ENCODE results near the gene SLC17A7.
A peak's percentile ranks its signal among the peaks of the same experiment; 100 is the strongest.

The SLC17A7 gene

DNA sequence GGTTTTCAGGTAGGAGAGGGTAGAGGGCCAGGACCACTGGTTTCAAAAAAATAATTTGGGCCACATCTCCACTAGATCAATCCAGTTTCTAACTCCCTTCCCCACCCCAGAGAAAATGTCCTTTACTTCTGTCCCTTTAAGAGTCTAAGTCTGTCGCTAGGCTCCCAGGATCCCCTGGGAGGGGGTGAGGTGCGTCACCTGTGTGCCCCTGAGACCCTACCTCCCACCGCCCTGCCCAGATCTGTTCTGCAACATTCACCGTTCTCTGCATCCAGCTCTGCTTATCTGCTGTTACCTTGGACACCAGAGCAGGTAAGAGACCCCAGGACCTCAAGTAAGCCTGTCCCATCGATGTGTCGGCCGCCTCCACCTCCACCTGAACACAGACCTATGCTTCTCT, 16.1 kb downstream of the SLC17A7 start, which contains the start of gene GFY:
Gene GFY (plus strand): TSS at position 211 of the 400 bp plus-strand sequence. CDS start 1,043 bp downstream, outside the sequence.
- no peak within 1 kb of the TSS for H3K9ac ChIP-seq (ENCODE audit: low read depth, low read length)
- peaks cover 28% of the 10 kb centered on the region for H3K4me1 ChIP-seq (ENCODE audit: control insufficient read depth, insufficient read depth, low read length)
- peaks cover 70% of the 10 kb centered on the region for H3K27me3 ChIP-seq (ENCODE audit: control insufficient read depth, insufficient read depth, low read length)
- H3K36me3 ChIP-seq (ENCODE audit: control insufficient read depth, insufficient read depth, low read length) = no peaks in the 10 kb centered on the region
- H3K27ac ChIP-seq (ENCODE audit: low read depth, low read length) = no peak within 1 kb of the TSS
- H3K9me3 ChIP-seq (ENCODE audit: control insufficient read depth, insufficient read depth, low read length) = no peaks in the 10 kb centered on the region
- peak within 1 kb of the TSS; percentile 43; the same call in 1 of the 2 replicates for H3K4me3 ChIP-seq (ENCODE audit: low read depth, low read length)

DNA sequence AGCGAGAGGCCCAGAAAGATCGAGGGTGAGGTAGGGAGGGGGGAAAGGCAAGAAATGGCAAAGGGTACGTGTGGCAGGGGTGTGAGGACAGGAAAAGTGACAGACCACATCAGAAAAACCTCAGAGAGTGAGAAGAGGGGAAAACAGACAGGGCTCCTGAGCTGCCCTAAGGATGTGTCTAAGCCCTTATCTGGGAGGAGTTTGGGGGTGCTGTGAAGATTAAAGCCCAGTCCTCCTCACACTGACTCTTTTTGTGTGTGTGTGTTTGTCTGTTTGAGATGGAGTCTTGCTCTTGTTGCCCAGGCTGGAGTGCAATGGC, 17.4 kb downstream of the SLC17A7 start:
- Histone ChIP-seq H3K4me3 (ENCODE audit: low read depth, low read length) (no peak overlapping the region), H3K9ac (ENCODE audit: low read depth, low read length) (no peak overlapping the region), H3K27me3 (ENCODE audit: control insufficient read depth, insufficient read depth, low read length) (peaks cover 61% of the 10 kb centered on the region), H3K27ac (ENCODE audit: low read depth, low read length) (no peak overlapping the region), H3K36me3 (ENCODE audit: control insufficient read depth, insufficient read depth, low read length) (no peaks in the 10 kb centered on the region), H3K4me1 (ENCODE audit: control insufficient read depth, insufficient read depth, low read length) (peaks cover 24% of the 10 kb centered on the region), H3K9me3 (ENCODE audit: control insufficient read depth, insufficient read depth, low read length) (no peaks in the 10 kb centered on the region)

DNA sequence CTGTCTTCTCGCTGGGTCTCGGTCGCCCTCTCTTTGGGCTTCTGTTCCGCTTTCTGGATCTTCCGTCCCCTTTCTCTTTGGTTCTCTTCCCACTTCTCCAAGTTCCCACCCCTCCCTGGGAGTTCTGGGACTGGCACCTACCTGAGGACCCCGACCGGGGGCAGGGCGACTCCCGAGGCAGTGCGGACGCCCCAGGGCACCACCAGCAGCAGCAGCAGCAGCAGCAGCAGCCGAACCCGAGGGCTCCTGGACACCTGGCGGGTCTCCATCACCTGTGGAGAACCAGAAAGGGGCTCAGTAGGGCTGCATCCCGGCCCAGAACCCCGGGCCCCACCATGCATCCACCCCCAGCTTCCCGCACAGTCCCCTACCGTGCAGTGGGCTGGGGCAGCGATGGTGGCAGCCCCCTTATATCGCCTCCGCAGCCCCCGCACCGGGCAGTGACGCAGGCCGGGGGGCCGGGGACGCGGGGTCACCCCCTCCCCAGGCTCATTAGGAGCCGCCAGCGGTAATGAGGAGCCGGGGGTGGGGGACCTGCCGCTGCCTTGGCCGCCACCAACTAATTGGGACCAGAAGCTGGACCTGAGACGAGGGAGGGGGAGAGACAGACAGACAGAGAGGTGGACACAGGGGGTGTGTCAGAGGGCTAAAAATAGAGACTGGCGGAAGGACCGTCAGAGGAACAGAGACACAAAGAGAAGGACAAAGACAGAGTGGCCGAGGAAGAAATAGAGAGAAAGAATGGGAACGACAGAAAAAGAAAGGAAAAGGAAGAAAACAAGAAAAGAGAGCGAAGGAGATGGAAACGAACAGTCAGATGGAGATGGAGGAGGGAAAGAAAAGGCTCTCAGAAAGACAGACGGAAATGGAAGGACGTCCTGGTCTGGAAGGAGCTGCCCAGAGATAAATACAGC, 18.0 kb downstream of the SLC17A7 start, which contains the start of gene PTH2:
Gene PTH2 (minus strand): TSS at position 371 of the 914 bp plus-strand sequence. CDS start 102 bp downstream, at position 269.
- H3K4me1 ChIP-seq (ENCODE audit: control insufficient read depth, insufficient read depth, low read length) = peaks cover 21% of the 10 kb centered on the region
- no peaks in the 10 kb centered on the region for H3K9me3 ChIP-seq (ENCODE audit: control insufficient read depth, insufficient read depth, low read length)
- H3K4me3 ChIP-seq (ENCODE audit: low read depth, low read length) = peak within 1 kb of the TSS; percentile 51; the same call in 1 of the 2 replicates
- H3K27ac ChIP-seq (ENCODE audit: low read depth, low read length) = no peak within 1 kb of the TSS
- H3K9ac ChIP-seq (ENCODE audit: low read depth, low read length) = no peak within 1 kb of the TSS
- H3K27me3 ChIP-seq (ENCODE audit: control insufficient read depth, insufficient read depth, low read length) = peaks cover 61% of the 10 kb centered on the region
- H3K36me3 ChIP-seq (ENCODE audit: control insufficient read depth, insufficient read depth, low read length) = no peaks in the 10 kb centered on the region

DNA sequence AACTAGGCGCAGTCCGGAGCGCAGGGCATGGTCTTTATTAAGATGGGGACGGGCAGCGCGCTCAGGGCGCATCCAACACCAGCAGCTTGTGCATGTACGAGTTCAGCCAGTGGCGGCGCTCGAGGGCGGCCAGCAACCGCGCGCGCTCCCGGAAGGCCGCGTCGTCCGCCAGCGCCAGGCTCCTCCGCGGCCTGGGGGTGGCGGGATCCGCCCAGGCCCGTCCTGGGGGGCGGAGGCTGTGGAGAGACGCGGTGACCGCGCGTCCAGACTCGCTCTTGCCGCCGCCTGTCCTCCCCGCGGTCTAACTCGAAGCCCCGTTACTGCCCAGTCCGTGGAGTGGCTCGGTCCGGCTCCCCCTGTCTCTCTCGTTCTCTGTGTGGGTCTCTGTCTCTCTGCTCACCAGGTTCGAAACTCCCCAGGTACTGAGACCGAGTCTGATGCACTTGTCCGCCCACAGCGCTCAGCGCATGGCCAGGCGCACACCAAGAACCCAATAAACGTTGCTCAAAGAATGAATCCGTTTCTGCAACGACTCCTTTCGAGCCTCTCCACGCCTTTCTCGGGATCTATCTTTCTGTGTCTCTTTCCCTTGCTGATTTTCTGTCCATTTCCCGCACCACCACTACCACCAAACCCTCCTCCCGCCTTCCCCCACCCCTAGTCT, 18.8 kb downstream of the SLC17A7 start:
- H3K4me3 ChIP-seq (ENCODE audit: low read depth, low read length) = peak overlapping the region; percentile 51; the same call in 1 of the 2 replicates
- peaks cover 61% of the 10 kb centered on the region for H3K27me3 ChIP-seq (ENCODE audit: control insufficient read depth, insufficient read depth, low read length)
- H3K4me1 ChIP-seq (ENCODE audit: control insufficient read depth, insufficient read depth, low read length) = peaks cover 16% of the 10 kb centered on the region
- no peak overlapping the region for H3K27ac ChIP-seq (ENCODE audit: low read depth, low read length)
- H3K9me3 ChIP-seq (ENCODE audit: control insufficient read depth, insufficient read depth, low read length) = no peaks in the 10 kb centered on the region
- H3K9ac ChIP-seq (ENCODE audit: low read depth, low read length) = no peak overlapping the region
- no peaks in the 10 kb centered on the region for H3K36me3 ChIP-seq (ENCODE audit: control insufficient read depth, insufficient read depth, low read length)

GRCh38 chr19:49421878-49422202, 19.5 kb downstream of the SLC17A7 start:
- Histone ChIP-seq H3K27ac (ENCODE audit: low read depth, low read length) (no peak overlapping the region), H3K4me3 (ENCODE audit: low read depth, low read length) (no peak overlapping the region), H3K36me3 (ENCODE audit: control insufficient read depth, insufficient read depth, low read length) (no peaks in the 10 kb centered on the region), H3K9me3 (ENCODE audit: control insufficient read depth, insufficient read depth, low read length) (no peaks in the 10 kb centered on the region), H3K27me3 (ENCODE audit: control insufficient read depth, insufficient read depth, low read length) (peaks cover 55% of the 10 kb centered on the region), H3K4me1 (ENCODE audit: control insufficient read depth, insufficient read depth, low read length) (peaks cover 17% of the 10 kb centered on the region), H3K9ac (ENCODE audit: low read depth, low read length) (no peak overlapping the region)

GRCh38 chr19:49421039-49421877, 20.1 kb downstream of the SLC17A7 start:
- H3K27ac ChIP-seq (ENCODE audit: low read depth, low read length) = no peak overlapping the region
- H3K27me3 ChIP-seq (ENCODE audit: control insufficient read depth, insufficient read depth, low read length) = peaks cover 49% of the 10 kb centered on the region
- no peaks in the 10 kb centered on the region for H3K9me3 ChIP-seq (ENCODE audit: control insufficient read depth, insufficient read depth, low read length)
- peak overlapping the region; percentile 33; the same call in 1 of the 2 replicates for H3K4me3 ChIP-seq (ENCODE audit: low read depth, low read length)
- H3K9ac ChIP-seq (ENCODE audit: low read depth, low read length) = no peak overlapping the region
- H3K4me1 ChIP-seq (ENCODE audit: control insufficient read depth, insufficient read depth, low read length) = peaks cover 14% of the 10 kb centered on the region; the same call in 1 of the 2 replicates
- no peaks in the 10 kb centered on the region for H3K36me3 ChIP-seq (ENCODE audit: control insufficient read depth, insufficient read depth, low read length)

GRCh38 chr19:49420227-49420626, 21.1 kb downstream of the SLC17A7 start:
- Histone ChIP-seq H3K36me3 (ENCODE audit: control insufficient read depth, insufficient read depth, low read length) (no peaks in the 10 kb centered on the region), H3K27me3 (ENCODE audit: control insufficient read depth, insufficient read depth, low read length) (peaks cover 40% of the 10 kb centered on the region), H3K9ac (ENCODE audit: low read depth, low read length) (no peak overlapping the region), H3K27ac (ENCODE audit: low read depth, low read length) (no peak overlapping the region), H3K9me3 (ENCODE audit: control insufficient read depth, insufficient read depth, low read length) (no peaks in the 10 kb centered on the region), H3K4me1 (ENCODE audit: control insufficient read depth, insufficient read depth, low read length) (peaks cover 20% of the 10 kb centered on the region; the same call in 1 of the 2 replicates), H3K4me3 (ENCODE audit: low read depth, low read length) (no peak overlapping the region)

- Histone ChIP-seq H3K36me3 (ENCODE audit: control insufficient read depth, insufficient read depth, low read length) (no peaks in the 10 kb centered on the region), H3K9ac (ENCODE audit: low read depth, low read length) (no peak overlapping the region), H3K27me3 (ENCODE audit: control insufficient read depth, insufficient read depth, low read length) (peaks cover 30% of the 10 kb centered on the region), H3K27ac (ENCODE audit: low read depth, low read length) (no peak overlapping the region), H3K9me3 (ENCODE audit: control insufficient read depth, insufficient read depth, low read length) (no peaks in the 10 kb centered on the region), H3K4me3 (ENCODE audit: low read depth, low read length) (no peak overlapping the region), H3K4me1 (ENCODE audit: control insufficient read depth, insufficient read depth, low read length) (peaks cover 24% of the 10 kb centered on the region; the same call in 1 of the 2 replicates)
Measured at GRCh38 chr19:49419173-49419572, 22.2 kb downstream of the SLC17A7 start.

GRCh38 chr19:49418511-49418910, 22.8 kb downstream of the SLC17A7 start:
- H3K27me3 ChIP-seq (ENCODE audit: control insufficient read depth, insufficient read depth, low read length) = peaks cover 23% of the 10 kb centered on the region
- H3K4me3 ChIP-seq (ENCODE audit: low read depth, low read length) = no peak overlapping the region
- peaks cover 20% of the 10 kb centered on the region; the same call in 1 of the 2 replicates for H3K4me1 ChIP-seq (ENCODE audit: control insufficient read depth, insufficient read depth, low read length)
- H3K27ac ChIP-seq (ENCODE audit: low read depth, low read length) = no peak overlapping the region
- H3K9ac ChIP-seq (ENCODE audit: low read depth, low read length) = no peak overlapping the region
- no peaks in the 10 kb centered on the region for H3K9me3 ChIP-seq (ENCODE audit: control insufficient read depth, insufficient read depth, low read length)
- H3K36me3 ChIP-seq (ENCODE audit: control insufficient read depth, insufficient read depth, low read length) = no peaks in the 10 kb centered on the region

DNA sequence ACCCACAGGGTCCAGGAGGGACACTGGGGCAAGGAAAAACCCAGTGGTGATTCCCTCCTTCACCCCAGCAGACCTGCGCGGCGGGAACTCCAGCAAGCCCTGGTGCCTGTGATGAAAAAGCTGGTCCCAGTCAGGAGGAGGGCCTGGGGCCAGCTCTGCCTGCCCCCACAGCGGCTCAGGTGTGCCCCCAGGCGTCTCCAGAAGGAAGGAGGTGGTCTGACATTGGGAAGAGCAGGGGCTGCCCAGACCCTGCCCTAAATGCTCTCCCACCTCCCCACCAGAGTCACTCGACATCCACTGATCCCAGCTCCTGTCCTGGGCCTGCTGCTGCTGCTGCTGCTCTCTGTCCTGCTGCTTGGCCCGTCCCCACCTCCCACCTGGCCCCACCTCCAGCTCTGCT, 24.2 kb downstream of the SLC17A7 start:
- Histone ChIP-seq H3K36me3 (ENCODE audit: control insufficient read depth, insufficient read depth, low read length) (no peaks in the 10 kb centered on the region), H3K4me1 (ENCODE audit: control insufficient read depth, insufficient read depth, low read length) (peaks cover 18% of the 10 kb centered on the region; the same call in 1 of the 2 replicates), H3K4me3 (ENCODE audit: low read depth, low read length) (no peak overlapping the region), H3K9ac (ENCODE audit: low read depth, low read length) (no peak overlapping the region), H3K9me3 (ENCODE audit: control insufficient read depth, insufficient read depth, low read length) (no peaks in the 10 kb centered on the region), H3K27me3 (ENCODE audit: control insufficient read depth, insufficient read depth, low read length) (peaks cover 9% of the 10 kb centered on the region), H3K27ac (ENCODE audit: low read depth, low read length) (no peak overlapping the region)

Measured in HUES48 (cell line).